NCI-H82 (cell line): ENCODE measurements around the gene RAB3D.
"Not testable (repeated sequence)": the region's sequence is repeated elsewhere in the genome, so short reads cannot be mapped to it uniquely, and the experiment has no call there.

ENCODE experiments used
- DNase-seq: peaks from one replicate; lab custom pipeline; 2025; lab: John Stamatoyannopoulos, UW

The RAB3D gene, protein sequence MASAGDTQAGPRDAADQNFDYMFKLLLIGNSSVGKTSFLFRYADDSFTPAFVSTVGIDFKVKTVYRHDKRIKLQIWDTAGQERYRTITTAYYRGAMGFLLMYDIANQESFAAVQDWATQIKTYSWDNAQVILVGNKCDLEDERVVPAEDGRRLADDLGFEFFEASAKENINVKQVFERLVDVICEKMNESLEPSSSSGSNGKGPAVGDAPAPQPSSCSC

DNA sequence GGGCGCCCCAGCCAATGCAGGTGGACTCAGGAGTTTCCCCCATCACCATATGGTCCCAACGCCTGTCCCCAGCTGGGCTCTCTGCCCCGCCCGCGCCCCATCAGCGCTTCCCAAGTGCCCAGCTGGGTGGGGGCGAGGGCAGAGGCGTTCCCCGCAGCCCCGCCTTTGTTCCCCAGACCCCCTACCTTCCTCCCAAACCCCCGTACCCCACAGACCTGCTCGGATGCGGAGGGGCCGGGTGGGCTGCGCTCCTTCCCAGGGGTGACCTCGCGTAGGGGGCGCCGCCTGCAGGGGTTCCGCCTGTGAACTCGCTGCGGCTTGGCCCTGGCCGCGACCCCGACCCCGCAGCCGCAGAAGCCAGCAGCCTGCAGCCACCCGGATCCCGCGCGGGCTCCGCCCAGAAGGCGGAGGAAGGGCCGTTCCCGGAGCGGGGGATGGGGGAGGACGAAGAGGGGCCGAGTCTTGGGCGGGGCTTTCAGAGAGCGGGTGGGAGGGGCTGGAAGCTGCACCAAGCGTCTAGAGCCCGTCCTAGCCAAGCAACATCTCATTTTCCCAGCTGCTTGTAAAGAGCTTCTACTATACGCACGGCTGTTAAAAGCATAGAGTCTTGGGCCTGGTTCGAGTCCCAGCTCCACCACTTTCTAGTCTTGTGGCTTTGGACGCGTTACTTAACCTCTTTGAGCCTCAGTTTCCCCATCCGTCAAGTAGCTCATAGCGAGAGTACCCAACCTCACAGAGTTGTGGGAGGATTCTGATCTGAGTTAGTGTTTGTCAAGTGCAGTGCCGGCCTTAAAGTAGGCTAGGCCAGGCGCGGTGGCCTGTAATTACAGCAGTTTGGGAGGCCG lies at the start of gene RAB3D:
RAB3D (minus strand) TSS at position 404 of the 845 bp plus-strand sequence. CDS start 2,258 bp downstream, outside the sequence.
- peak; percentile 94 for DNase-seq

DNA sequence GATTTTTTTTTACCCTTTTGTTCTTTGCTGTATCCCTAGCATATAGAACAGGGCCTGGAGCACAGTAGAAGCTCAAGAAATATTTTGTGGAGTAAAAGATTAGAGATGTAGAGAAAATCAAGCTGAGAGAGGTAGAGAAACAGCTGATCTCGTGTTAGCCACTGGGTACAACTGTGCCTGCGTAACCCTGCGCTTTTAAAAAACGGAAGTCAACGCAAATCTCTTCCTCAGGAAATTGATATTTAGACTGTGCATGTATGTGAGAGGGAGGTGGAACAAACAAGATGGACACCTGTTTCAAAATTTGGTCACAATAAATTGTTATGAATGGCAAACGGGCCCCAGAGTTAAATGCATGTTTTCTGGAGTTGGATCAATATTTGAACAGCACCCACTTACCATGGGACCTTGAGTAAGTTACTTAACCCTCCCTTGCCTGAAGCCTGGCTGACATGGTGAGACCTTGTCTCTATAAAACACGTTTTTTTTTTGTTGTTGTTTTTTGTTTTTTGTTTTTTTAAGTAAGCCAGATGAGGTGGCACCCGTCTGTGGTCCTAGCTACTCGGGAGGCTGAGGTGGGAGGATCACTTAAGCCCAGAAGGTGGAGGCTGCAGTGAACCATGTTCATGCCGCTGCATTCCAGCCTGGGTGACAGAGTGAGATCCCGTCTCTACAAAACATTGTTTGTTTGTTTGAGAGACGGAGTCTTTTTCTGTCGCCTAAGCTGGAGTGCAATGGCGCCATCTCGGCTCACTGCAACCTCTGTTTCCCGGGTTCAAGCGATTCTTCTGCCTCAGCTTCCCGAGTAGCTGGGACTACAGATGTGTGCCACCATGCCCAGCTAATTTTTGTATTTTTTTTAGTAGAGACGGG lies 47.9 kb upstream of the RAB3D start:
- no peak for DNase-seq

DNA sequence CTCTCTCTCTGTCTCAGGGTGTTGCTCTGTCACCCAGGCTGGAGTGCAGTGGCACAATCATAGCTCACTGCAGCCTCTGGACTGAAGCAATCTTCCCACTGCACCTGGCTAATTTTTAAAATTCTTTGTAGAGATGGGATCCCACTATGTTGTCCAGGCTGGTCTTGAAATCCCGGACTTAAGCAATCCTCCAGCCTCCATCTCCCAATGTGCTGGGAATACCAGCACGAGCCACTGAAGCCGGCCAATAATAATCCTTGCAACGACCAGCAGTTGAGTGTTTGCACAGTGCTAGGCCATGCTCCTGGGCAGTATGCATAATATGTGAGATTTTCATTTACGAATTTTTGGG lies 45.3 kb upstream of the RAB3D start:
- DNase-seq: no peak

DNA sequence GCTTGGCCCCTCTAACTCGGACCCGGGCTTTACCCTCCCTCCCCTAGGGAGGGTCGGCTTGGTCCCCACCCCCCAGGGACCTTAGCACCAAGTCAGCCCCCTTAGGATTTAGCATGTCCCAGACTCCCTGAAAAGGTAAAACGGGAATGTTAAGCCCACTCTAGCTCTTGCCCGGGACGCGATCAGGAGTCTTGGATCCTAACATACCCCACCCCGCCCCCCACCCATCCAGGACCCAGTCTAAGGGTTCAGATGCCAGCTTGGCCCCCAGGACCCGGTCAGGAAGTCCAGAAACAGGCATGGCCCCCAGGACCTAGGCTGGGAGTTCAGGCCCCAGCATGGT lies 44.2 kb upstream of the RAB3D start:
- no peak for DNase-seq

DNA sequence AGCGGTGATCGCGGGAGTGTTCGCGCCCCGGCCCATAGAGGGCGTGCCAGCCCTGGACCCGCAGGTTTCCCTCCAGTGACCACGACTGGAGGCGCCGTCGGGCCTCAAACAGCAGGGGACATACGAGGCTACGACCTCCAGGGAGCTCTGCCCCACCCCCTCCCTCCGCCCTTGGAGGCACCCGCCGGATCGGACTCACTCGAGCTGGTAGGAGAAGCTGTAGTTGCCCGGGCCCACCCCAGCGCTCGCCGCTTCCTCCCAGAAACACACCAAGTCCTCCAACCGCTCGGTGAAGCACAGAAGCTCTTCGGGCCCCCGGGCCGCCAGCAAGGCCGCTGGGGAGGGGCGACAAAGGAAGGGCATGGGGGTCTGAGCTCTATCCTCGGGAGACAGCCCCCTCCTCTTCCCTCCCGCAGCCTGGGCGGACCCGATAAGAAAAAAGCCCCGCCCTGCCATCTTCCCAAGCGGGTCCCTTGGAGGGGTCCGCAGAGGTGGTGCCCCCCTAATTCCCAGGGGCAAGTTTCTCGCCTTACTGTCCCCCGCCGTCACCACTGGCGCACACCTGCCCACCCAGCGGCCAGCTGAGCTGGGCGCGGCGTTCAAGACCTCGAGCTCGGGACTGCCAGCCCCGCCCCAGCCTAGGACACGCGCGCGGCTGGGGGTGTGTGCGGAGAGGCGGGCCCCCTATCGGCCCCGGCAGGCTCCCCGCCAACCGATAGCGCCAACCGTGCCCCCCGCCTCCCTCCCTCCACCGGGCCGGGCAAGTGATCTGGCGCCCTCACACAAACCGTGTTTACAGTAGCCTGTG lies 43.6 kb upstream of the RAB3D start:
- peak; percentile 59 for DNase-seq

DNA sequence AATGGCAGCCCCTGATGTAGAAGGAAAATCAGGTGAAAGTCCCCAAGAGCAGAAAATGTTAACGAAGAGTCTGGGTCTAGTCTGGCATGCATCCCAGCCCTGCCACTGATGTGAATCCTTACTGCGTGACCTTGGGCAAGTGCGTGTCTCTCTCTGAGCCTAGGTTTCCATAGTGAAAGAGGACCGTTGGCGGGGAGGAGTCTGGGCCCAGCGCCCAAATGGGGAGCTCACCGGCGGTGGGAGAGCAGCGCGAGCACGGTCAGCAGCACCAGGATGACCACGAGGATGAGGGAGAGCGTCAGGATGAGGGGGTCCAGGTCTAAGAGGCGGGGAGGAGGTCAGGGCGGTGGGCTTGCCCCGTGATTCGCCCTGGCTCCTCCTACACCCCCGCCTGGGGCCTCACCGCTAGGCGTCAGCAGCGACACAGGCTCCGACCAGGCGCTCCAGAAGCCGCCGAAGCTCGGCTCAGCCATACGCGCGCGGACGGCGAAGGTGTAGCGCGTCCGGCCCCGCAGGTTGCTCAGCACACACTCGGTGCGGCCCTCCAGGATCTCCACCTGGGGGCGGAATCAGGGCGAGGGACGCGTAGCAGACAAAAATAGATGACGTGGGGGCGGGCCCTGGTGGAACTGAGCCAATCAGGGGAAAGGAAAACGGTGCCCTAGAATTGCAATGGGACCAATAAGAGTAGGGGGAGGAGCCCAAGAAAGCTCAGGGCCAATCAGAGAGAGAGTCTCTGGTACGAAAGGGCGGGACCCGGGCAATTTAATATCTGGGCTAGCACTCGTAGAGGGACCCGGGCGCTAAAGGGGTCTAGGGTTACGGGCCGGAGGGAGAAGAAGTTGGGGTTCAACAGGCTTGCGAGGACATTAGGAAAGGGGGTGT lies 41.4 kb upstream of the RAB3D start:
- DNase-seq: peak; percentile 99

DNA sequence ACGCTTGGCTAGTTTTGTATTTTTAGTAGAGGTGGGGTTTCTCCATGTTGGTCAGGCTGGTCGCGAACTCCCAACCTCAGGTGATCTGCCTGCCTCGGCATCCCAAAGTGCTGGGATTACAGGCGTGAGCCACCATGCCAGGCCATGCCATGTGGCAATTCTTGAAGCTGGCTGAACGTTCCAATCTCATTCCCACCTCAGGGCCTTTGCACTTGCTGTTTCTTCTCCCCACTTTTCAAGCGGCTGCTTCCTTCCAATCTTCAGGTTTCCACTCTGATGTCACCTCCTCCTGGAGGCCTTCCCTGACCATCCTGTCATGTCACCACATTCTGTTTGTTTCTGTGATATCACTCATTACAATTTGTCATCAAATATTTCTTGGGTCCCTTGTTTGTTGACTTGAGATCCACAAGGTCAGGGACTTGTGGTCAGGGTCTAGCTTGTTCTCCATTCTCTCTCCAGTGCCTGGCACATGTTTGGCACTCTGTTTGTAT lies 40.4 kb upstream of the RAB3D start:
- no peak for DNase-seq

DNA sequence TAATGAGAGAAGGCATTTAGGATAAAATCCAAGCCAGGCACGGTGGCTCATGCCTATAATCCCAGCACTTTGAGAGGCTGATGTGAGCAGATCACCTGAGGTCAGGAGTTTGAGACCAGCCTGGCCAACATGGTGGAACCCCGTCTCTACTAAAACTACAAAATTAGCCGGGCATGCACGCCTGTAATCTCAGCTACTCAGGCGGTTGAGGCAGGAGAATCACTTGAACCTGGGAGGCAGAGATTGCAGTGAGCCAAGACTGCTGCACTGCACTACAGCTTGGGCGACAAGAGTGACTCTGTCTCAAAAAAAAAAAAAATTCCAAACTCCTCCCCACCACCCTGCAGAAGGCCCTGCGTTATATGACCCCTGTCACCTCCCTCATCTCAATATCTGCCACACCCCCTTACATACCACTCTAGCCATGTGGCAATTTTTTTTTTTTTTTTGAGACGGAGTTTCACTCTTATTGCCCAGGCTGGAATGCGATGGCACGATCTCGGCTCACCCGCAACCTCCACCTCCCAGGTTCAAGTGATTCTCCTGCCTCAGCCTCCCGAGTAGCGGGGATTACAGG lies 39.9 kb upstream of the RAB3D start:
- not testable (repeated sequence) for DNase-seq

DNA sequence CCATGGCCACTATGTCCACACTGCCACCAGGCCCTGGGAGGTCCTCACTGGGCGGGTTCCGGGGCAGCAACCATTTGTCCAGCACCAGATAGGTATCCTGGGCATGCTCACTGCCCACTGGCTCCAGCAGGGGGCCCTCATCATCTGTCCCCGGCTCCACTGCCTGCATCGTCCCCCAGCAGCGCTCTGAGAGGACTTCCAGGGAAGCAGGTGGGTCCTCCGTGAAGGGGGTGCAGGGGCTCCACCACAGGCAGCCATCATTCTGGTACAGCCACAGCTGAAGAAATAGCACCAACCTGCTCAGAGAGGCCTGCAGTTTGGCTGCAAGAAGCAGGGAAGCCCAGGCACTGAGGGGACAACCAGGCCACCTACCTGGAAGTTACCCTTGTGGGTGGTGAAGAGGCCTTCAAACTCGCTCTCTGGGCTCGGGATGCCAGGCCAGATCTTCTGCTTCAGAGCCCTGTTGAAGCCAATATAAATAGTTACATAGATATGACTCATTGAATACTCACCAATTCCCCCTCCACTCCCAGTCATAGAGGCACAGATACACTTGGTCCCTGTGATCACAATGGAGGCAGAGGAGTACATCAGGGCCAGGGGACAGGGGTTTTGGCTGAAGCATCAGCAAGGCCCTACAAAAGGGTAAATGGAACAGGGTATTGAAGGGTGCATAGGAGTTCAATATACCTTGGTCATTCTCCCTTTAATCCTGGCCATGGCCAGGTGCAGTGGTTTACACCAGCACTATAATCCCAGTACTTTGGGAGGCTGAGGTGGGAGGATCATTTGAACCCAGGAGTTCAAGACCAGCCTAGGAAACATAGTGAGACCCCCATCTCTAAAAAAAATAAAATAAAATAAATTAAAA lies 39.1 kb upstream of the RAB3D start:
- DNase-seq: peak; percentile 71

DNA sequence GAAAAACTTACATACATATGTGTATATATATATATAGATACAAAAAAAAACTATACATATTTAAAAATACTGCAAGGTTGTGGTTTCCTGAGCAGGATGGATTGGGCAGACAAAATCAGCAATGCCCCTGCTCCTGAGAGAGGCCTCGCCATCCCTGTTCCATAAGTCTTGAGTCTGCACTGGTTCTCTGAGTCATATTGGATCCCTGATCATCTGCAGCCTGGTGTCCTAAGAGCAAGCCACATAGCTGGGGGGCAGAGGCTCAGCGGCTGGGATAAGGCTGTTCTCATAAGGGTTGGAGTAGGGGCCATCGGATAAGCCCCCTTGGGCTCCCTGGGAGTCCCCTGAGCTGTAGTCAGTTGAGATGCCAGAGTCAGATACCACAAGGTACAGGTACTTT lies 38.3 kb upstream of the RAB3D start:
- no peak for DNase-seq

DNA sequence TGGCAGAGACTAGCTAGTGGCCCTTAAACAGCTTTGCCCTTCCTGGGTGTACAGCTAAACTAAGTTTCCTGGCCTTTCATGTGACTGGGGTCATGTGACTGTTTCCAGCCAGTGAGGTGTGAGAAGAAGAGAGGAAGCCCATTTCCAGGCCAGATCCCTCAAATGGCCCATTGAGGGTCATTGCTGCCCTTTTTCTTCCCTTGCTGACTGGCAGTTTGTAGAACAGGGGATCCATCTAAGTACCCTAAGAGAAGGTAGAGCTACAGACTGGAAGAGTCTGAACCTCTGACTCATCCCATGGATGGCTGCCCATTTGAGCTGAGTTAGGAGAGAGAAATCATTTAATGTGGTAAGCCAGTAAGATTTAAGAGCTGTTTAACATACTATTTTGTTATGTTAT lies 37.8 kb upstream of the RAB3D start:
- DNase-seq: peak; percentile 10

DNA sequence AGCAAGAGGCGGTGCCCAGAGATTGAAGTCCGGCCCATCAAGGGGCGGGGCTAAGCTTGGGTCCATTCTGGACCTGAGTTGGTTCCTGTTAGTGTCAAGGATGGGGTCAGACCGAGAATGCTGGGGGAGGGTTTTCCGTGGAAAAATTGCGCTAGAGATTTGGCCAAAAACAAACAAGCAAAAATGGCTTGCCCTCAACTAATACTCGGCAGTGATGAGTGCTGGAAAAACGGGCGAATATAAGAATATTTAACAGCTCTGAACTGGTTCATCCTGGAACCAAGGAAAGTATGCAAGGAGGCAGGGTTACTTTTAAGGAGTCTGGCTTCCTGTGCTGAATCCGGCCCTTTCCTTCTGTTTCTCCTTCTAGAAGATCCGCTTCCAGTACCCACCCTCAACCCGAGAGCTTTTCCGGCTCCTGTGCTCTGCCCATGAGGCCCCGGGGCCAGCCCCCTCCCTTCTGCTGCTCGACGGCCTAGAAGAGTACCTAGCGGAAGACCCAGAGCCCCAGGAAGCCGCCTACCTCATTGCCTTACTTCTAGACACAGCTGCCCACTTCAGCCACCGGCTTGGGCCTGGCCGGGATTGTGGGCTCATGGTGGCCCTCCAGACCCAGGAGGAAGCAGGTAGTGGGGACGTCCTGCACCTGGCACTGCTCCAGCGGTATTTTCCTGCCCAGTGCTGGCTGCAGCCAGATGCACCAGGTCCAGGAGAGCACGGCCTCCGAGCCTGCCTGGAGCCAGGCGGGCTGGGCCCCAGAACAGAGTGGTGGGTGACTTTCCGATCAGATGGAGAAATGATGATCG lies 35.9 kb upstream of the RAB3D start:
- DNase-seq: peak; percentile 63

DNA sequence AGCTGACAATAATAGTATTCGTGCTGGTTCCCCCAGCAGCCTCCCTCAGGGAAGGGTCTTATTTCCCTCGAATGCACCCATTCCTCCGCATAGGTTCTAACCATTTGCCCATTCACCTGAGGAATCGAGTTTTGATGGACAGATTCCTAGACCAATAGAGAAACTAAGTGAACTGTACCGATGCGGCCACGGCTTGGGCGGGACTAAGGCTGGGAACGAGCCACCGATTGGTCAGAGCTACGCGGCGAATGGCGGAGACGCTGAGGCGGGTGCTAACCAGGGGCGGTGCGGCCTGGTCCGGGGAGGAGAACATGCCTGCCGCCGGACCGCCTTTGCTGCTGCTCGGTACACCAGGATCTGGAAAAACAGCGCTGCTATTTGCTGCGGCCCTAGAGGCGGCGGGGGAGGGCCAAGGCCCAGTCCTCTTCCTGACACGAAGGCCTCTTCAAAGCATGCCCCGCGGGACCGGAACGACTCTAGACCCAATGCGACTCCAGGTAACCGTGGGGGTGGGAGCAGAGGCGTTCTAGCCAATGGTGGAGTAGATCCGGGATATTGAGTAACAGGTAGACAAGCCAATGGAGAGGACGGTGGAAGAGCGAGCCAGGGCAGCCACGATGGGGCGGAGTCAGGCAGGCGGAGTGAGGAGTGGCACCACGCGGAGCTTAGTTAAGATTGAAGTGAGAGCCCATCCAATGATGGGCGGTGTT lies 35.1 kb upstream of the RAB3D start, which contains the start of gene SWSAP1:
SWSAP1 (plus strand) TSS at position 234 of the 710 bp plus-strand sequence; CDS start at position 249, 15 bp downstream.
- peak; percentile 99 for DNase-seq

DNA sequence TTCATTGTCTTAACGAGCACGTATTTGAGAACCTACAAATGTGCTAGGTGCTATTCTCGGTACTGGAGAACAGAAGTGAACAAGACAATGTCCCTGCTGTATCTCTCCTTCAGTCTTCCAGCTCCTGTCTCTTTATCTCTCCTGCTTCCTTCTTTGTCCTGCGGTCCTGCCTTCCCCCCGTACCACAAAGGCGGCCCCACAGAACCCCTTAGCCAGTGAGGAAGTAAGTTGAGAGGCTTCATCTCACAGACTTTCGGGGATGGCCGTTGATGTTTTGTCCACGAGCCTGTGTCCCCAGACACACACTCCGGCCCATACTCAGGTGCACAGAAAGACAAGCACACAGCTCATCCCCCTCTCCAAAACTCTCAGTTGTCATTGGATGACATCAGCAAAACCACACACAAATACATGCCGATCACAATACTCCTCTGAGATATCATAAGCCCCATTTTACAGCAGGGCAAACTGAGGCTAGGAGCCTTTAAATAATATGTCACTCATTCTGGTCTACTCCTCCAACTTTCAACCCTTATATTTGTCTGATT lies 34.5 kb upstream of the RAB3D start:
- no peak for DNase-seq

DNA sequence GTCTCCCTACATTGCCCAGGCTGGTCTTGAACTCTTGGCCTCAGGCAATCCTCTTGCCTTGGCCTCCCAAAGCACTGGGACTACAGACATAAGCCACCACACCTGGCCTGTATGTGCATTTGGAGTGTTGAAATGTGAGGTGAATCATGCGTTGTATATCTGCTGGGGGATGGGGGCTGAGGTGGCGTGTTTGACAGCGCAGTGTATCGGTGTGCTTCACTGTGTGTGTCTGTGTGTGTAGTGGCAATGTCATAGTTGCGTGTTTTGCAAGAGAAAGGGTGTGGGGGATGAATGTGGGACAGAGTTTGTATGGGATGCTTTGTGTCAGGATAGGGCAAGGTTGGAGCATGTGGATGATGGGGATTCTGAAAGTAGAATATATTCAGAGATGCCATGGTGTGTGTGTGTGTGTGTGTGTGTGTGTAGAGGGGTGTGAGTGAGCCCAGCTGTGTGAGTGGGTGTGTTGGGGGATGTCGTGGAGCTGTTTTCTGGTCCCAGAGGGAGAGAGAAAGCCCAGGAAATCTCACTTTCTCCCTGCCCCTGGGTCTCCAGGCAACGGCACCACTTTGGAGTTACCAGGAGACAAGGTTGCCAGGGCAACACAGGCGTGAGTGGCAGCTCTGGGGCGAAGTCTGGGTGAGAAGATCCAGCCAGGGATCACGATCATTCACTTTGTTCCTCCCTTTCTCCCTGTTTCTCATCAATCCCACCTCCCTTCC lies 33.9 kb upstream of the RAB3D start:
- DNase-seq: peak; percentile 55

DNA sequence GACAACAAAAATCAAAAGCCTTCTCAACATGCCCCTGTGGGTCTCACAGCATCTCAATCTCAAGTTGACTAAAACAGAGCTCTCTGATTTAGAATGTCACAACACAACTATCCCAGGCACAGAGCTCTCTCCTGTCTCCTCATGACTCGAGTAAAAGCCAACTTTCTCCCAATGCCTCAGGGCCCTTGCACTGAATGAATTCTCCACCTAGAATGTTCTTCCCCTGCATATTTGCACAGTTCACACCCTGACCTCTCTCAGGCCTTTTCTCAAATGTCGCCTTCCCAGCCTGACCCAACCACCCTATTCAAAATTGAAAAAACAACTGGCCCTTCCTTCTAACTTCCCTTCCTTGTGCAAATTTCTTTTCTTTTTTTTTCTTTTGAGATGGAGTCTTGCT lies 31.3 kb upstream of the RAB3D start:
- DNase-seq: no peak

DNA sequence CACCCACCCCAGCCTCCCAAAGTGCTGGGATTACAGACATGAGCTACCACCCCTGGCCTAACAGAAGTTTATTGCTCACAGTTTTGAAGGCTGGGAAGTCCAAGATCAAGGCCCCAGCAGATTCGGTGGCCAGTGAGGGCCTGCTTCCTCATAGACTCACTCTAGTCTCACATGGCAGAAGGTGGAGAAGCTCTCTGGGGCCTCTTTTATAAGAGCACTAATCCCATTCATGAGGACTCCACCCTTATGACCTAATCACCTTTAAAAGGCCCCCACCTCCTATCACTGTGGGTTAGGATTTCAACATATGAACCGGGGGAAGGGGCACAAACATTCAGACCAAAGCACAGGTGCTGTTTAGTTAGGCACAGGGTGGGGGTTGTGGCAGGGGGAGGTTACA lies 28.1 kb upstream of the RAB3D start:
- DNase-seq: peak; percentile 80
